IPS-20b (cell line): ENCODE results near the gene SLC6A3.
"Not testable (repeated sequence)": the region's sequence is repeated elsewhere in the genome, so short reads cannot be mapped to it uniquely, and the experiment has no call there.

ENCODE experiments used
- H3K27ac ChIP-seq: one replicate; pipeline ENCODE4 v1.5.1; 2013; ENCODE audit warnings: low read length
- H3K27me3 ChIP-seq: 2 replicates; pipeline ENCODE4 v1.6.1; 2013; ENCODE audit warnings: mild to moderate bottlenecking, low read length, inconsistent platforms; ENCODE audit not compliant: insufficient read depth
- H3K36me3 ChIP-seq: 2 replicates; pipeline ENCODE4 v1.6.1; 2013; ENCODE audit warnings: low read depth, mild to moderate bottlenecking, inconsistent platforms, low read length, moderate library complexity; ENCODE audit not compliant: insufficient read depth
- H3K4me1 ChIP-seq: 2 replicates; pipeline ENCODE4 v1.6.1; 2013; ENCODE audit warnings: mild to moderate bottlenecking, control low read depth, inconsistent platforms, low read length, moderate library complexity; ENCODE audit not compliant: insufficient read depth
- H3K4me3 ChIP-seq: 2 replicates; pipeline ENCODE4 v1.5.1; 2013; ENCODE audit warnings: mild to moderate bottlenecking, low read length, inconsistent platforms
- H3K9ac ChIP-seq: 2 replicates; pipeline ENCODE4 v1.6.1; 2013; ENCODE audit warnings: low read depth, mild to moderate bottlenecking, inconsistent platforms, low read length, moderate library complexity
- H3K9me3 ChIP-seq: 2 replicates; pipeline ENCODE4 v1.6.1; 2013; ENCODE audit warnings: mild to moderate bottlenecking, low read depth, low read length, inconsistent platforms; ENCODE audit not compliant: insufficient read depth

SLC6A3 gene

GRCh38 chr5:1476181-1476966, 31.1 kb upstream of the SLC6A3 start:
- H3K36me3 ChIP-seq: peaks cover 89% of the 10 kb centered on the region
- no peaks in the 10 kb centered on the region for H3K9me3 ChIP-seq
- H3K4me3 ChIP-seq: no peak overlapping the region
- H3K27ac ChIP-seq: no peak overlapping the region
- H3K4me1 ChIP-seq: no peaks in the 10 kb centered on the region
- H3K9ac ChIP-seq: no peak overlapping the region
- H3K27me3 ChIP-seq: no peaks in the 10 kb centered on the region

GRCh38 chr5:1475544-1475900, 30.3 kb upstream of the SLC6A3 start:
- H3K9me3 ChIP-seq, H3K4me1 ChIP-seq, H3K4me3 ChIP-seq, H3K27ac ChIP-seq, H3K27me3 ChIP-seq, H3K9ac ChIP-seq: not testable (repeated sequence)
- peaks cover 92% of the 10 kb centered on the region for H3K36me3 ChIP-seq

- H3K27me3 ChIP-seq: no peaks in the 10 kb centered on the region
- H3K4me1 ChIP-seq: no peaks in the 10 kb centered on the region
- H3K27ac ChIP-seq: no peak overlapping the region
- H3K9me3 ChIP-seq: no peaks in the 10 kb centered on the region
- H3K9ac ChIP-seq: no peak overlapping the region
- H3K4me3 ChIP-seq: no peak overlapping the region
- H3K36me3 ChIP-seq: peaks cover 95% of the 10 kb centered on the region
Observed at GRCh38 chr5:1474866-1475543, 29.8 kb upstream of the SLC6A3 start.

- H3K4me3 ChIP-seq: no peak overlapping the region
- H3K4me1 ChIP-seq: no peaks in the 10 kb centered on the region
- no peak overlapping the region for H3K27ac ChIP-seq
- no peaks in the 10 kb centered on the region for H3K27me3 ChIP-seq
- H3K9me3 ChIP-seq: no peaks in the 10 kb centered on the region
- H3K36me3 ChIP-seq: peaks cover 97% of the 10 kb centered on the region
- H3K9ac ChIP-seq: no peak overlapping the region
Observed at GRCh38 chr5:1474183-1474839, 29.1 kb upstream of the SLC6A3 start.

GRCh38 chr5:1473746-1474145, 28.5 kb upstream of the SLC6A3 start:
- Histone ChIP-seq H3K4me3 (no peak overlapping the region), H3K9ac (no peak overlapping the region), H3K9me3 (no peaks in the 10 kb centered on the region), H3K4me1 (no peaks in the 10 kb centered on the region), H3K36me3 (peaks cover 95% of the 10 kb centered on the region), H3K27me3 (no peaks in the 10 kb centered on the region), H3K27ac (no peak overlapping the region)

GRCh38 chr5:1472964-1473628, 27.9 kb upstream of the SLC6A3 start:
- Histone ChIP-seq H3K27ac (no peak overlapping the region), H3K36me3 (peaks cover 95% of the 10 kb centered on the region), H3K27me3 (no peaks in the 10 kb centered on the region), H3K9me3 (no peaks in the 10 kb centered on the region), H3K4me1 (no peaks in the 10 kb centered on the region), H3K4me3 (no peak overlapping the region), H3K9ac (no peak overlapping the region)

GRCh38 chr5:1471997-1472963, 27.0 kb upstream of the SLC6A3 start:
- peaks cover 95% of the 10 kb centered on the region for H3K36me3 ChIP-seq

GRCh38 chr5:1471240-1471853, 26.1 kb upstream of the SLC6A3 start:
- Histone ChIP-seq H3K9ac (no peak overlapping the region), H3K4me3 (no peak overlapping the region), H3K4me1 (no peaks in the 10 kb centered on the region), H3K9me3 (no peaks in the 10 kb centered on the region), H3K27me3 (no peaks in the 10 kb centered on the region), H3K27ac (no peak overlapping the region), H3K36me3 (peaks cover 95% of the 10 kb centered on the region)

More at GRCh38 chr5:1471997-1472963, 27.0 kb upstream of the SLC6A3 start:
- Histone ChIP-seq H3K9me3 (no peaks in the 10 kb centered on the region), H3K27ac (no peak overlapping the region), H3K4me1 (no peaks in the 10 kb centered on the region), H3K4me3 (no peak overlapping the region), H3K9ac (no peak overlapping the region), H3K27me3 (no peaks in the 10 kb centered on the region)

- no peak overlapping the region for H3K9ac ChIP-seq
- H3K4me1 ChIP-seq: no peaks in the 10 kb centered on the region
- peaks cover 95% of the 10 kb centered on the region for H3K36me3 ChIP-seq
- H3K9me3 ChIP-seq: no peaks in the 10 kb centered on the region
- no peaks in the 10 kb centered on the region for H3K27me3 ChIP-seq
- no peak overlapping the region for H3K4me3 ChIP-seq
- no peak overlapping the region for H3K27ac ChIP-seq
Observed at GRCh38 chr5:1470762-1471211, 25.5 kb upstream of the SLC6A3 start.

GRCh38 chr5:1468629-1469527, 23.6 kb upstream of the SLC6A3 start:
- Histone ChIP-seq H3K4me1 (no peaks in the 10 kb centered on the region), H3K9ac (no peak overlapping the region), H3K4me3 (no peak overlapping the region), H3K36me3 (peaks cover 96% of the 10 kb centered on the region), H3K9me3 (no peaks in the 10 kb centered on the region), H3K27me3 (no peaks in the 10 kb centered on the region), H3K27ac (no peak overlapping the region)
